Measurements from ENCODE around the gene SMAD6.

GRCh38 chr15:66670175-66670574 is 31.9 kb upstream of the SMAD6 start:
- TF ChIP-seq CTCF (IDR thresholded peaks at IDR 0.05; ENCODE audit: low read depth, low read length, poor library complexity, severe bottlenecking) = no peak
- TF ChIP-seq EZH2phosphoT487 (IDR thresholded peaks at IDR 0.05; ENCODE audit: borderline replicate concordance, low read length) = no peak

All from DOHH2 (cell line).